ENCODE data around the gene FSTL1. TPM values are rescaled to one million over a fixed set of nuclear protein-coding genes. Genes with fewer than 3 reads are reported as not detected.

FSTL1 gene
- 50.9 to 70.0 TPM (median 69.0 TPM) in 5 replicates for total RNA-seq (2022; extraction: Qiagen RNA extraction; ENCODE audit: low read depth)

GRCh38 chr3:120450600-120451271 is at the start of gene FSTL1:
Gene FSTL1, minus strand, starts transcription at chr3:120450992. Its CDS starts 246 bp downstream, at chr3:120450746.

DNA sequence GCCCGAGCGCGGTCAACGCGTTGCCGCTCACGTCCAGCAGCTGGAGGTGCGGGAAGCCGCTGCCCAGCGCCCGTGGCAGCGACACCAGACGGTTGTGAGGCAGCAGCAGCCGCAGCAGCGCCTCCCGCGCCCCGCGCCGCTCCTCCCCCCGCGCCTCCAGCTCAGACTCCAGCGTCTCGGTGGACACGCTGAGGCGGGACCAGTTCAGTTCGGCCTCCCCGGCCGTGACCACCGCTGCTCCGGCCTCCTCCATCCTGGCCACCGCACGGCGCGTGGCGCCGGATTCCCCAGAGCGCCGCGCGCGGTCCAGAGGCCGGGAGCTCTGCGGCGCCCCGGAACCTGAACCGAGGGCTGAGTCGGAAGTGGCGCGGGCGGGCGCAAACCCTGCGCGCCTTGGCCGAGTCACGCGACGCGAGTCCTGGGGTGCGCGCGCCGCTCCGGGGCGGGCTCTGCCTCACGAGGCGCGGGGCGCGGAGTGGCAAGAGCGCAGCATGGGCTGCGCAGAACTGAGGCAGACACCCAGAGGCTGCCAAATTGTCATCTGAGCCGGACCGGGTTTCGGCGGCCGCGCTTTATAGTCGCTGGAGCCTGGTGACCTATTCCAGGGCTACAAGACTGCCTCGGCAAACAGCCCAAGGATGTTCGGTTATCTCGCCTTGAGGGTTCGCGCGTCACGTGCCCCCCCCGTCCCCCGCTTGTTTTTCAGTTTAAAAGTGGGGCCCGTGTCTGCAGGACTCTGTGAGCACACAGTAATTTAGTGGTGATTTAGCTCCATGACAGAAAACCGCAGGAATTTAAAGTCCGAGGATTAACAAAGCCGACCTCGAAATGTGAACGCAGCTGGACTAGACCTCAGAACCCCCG is 101.6 kb downstream of the FSTL1 start, which contains the start of gene LRRC58:
Gene LRRC58 (minus strand): TSS at position 364 of the 864 bp plus-strand sequence. CDS start 111 bp downstream, at position 253.

Other genes with a start within 250 kb of the FSTL1 start
- 0.32 to 0.49 TPM (median 0.37 TPM) in 5 replicates for gene GPR156, start 165.8 kb downstream of the FSTL1 start, total RNA-seq (2022; extraction: Qiagen RNA extraction; ENCODE audit: low read depth)
- 11.0 to 17.9 TPM (median 14.5 TPM) in 5 replicates for gene LRRC58, start 101.6 kb downstream of the FSTL1 start, total RNA-seq (2022; extraction: Qiagen RNA extraction; ENCODE audit: low read depth)
- 206 to 298 TPM (median 215 TPM) in 5 replicates for gene NDUFB4, start 145.3 kb upstream of the FSTL1 start, total RNA-seq (2022; extraction: Qiagen RNA extraction; ENCODE audit: low read depth)
- gene HGD, start 231.2 kb upstream of the FSTL1 start, total RNA-seq (2022; extraction: Qiagen RNA extraction; ENCODE audit: low read depth), result 16.9 to 24.4 TPM (median 18.2 TPM) in 5 replicates